ENCODE measurements around the gene FBLN1. TPM values are rescaled to one million over a fixed set of nuclear protein-coding genes. Genes with fewer than 3 reads are reported as not detected.
"Not testable (repeated sequence)": the region's sequence is repeated elsewhere in the genome, so short reads cannot be mapped to it uniquely, and the experiment has no call there.

Gene FBLN1
- total and polyA plus RNA-seq, 9 of the 15 experiments (the other 6 are each of a cell fraction or from before 2014, with no cell fraction given) = 0.66 TPM; not detected in 8

GRCh38 chr22:45603619-45604018 lies 100.9 kb downstream of the FBLN1 start:
- Histone ChIP-seq H3K79me2 (ENCODE audit: control insufficient read depth, insufficient read depth, low read length) (no peaks in the 10 kb centered on the region), H3K27ac (ENCODE audit: extremely low read depth, low read depth, low read length) (no peak overlapping the region), H3K9ac (ENCODE audit: insufficient read depth in 1 of 2, low read depth in 2 of 2, low read length in 2 of 2) (no peak overlapping the region), H2AFZ (ENCODE audit: low read depth, low read length) (0 out of 2 replicates have a peak overlapping the region, but pooled peaks have one; percentile 75), H4K20me1 (replicated peaks; ENCODE audit: control insufficient read depth, insufficient read depth, low read length) (no peaks in the 10 kb centered on the region), H3K4me3 (no peak overlapping the region), H3K9me1 (ENCODE audit: control insufficient read depth, insufficient read depth, low read length) (no peaks in the 10 kb centered on the region), H3K9me3 (replicated peaks; ENCODE audit: control insufficient read depth, insufficient read depth, low read depth, low read length) (no peaks in the 10 kb centered on the region), H3K27me3 (ENCODE audit: control insufficient read depth in 2 of 2, insufficient read depth in 2 of 2, low read length in 2 of 2) (peaks cover 1 to 4% of the 10 kb centered on the region in 2 experiments; a peak in 1 of 5 replicates), H3K36me3 (ENCODE audit: control insufficient read depth, insufficient read depth, low read length) (no peaks in the 10 kb centered on the region), H3K4me1 (replicated peaks in 1 of 2; ENCODE audit: control insufficient read depth in 2 of 2, insufficient read depth in 2 of 2, low read length in 2 of 2) (peaks cover 4 to 5% of the 10 kb centered on the region in 2 experiments; a peak in 2 of 5 replicates), H3K4me2 (ENCODE audit: insufficient read depth, low read length) (no peak overlapping the region)
- in situ Hi-C loops (cut with MboI) = no loop called here
- intact Hi-C loops (cut with micrococcal nuclease) = no loop called here
- 4% methylated on average over 3 of the region's 3 CpGs for WGBS (ENCODE audit: insufficient coverage, low coverage, missing lambda C conversion rate)
- no TSS peak for BruUV-seq (replicated peaks)
- CTCF ChIA-PET (ENCODE audit: low intra/inter-chr PET ratio) = no interaction called here
- TF ChIP-seq TAL1 (IDR thresholded peaks at IDR 0.05) = no peak
- no peak for TF ChIP-seq SNAPC5 (CRISPR knock-in tag; IDR thresholded peaks at IDR 0.05)
- no peak for ATAC-seq
- no peak for DNase-seq (ENCODE audit: extremely low read depth in 1 of 4, low spot score in 3 of 4)
- no peak for FAIRE-seq
- POLR2A ChIA-PET = interaction anchor here (0.5 kb wide), 1 partner anchor 32 kb away, joined by 3 read pairs; no protein-coding TSS in a partner anchor

DNA sequence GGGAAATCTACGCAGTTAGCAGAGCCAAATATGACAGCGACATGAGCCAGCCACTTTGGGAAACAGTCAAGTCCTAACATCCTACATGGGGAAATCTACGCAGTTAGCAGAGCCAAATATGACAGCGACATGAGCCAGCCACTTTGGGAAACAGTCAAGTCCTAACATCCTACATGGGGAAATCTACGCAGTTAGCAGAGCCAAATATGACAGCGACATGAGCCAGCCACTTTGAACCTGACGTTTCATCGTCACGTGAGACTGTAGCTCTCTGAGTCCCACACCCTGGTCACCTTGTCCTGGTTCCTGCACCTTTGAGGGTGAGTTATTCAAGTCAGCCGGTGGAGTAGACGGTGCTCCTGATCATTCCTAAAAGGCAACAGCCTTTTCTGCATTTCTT lies 105.4 kb downstream of the FBLN1 start:
- H3K9me1 ChIP-seq (ENCODE audit: control insufficient read depth, insufficient read depth, low read length); H2AFZ ChIP-seq (ENCODE audit: low read depth, low read length); H4K20me1 ChIP-seq (replicated peaks; ENCODE audit: control insufficient read depth, insufficient read depth, low read length); H3K4me3 ChIP-seq; H3K9ac ChIP-seq (ENCODE audit: insufficient read depth in 1 of 2, low read depth in 2 of 2, low read length in 2 of 2); H3K4me2 ChIP-seq (ENCODE audit: insufficient read depth, low read length); DNase-seq (ENCODE audit: extremely low read depth in 1 of 4, low spot score in 3 of 4); intact Hi-C loops (cut with micrococcal nuclease); FAIRE-seq; H3K27ac ChIP-seq (ENCODE audit: extremely low read depth, low read depth, low read length); POLR2A ChIA-PET; H3K36me3 ChIP-seq (ENCODE audit: control insufficient read depth, insufficient read depth, low read length); ATAC-seq; in situ Hi-C loops (cut with MboI); H3K4me1 ChIP-seq (replicated peaks in 1 of 2; ENCODE audit: control insufficient read depth in 2 of 2, insufficient read depth in 2 of 2, low read length in 2 of 2); CTCF ChIA-PET (ENCODE audit: low intra/inter-chr PET ratio); H3K9me3 ChIP-seq (replicated peaks; ENCODE audit: control insufficient read depth, insufficient read depth, low read depth, low read length); BruUV-seq (replicated peaks); H3K79me2 ChIP-seq (ENCODE audit: control insufficient read depth, insufficient read depth, low read length): not testable (repeated sequence)
- 10% methylated on average over 8 of the region's 11 CpGs for WGBS (ENCODE audit: insufficient coverage, low coverage, missing lambda C conversion rate)
- peaks cover 5 to 16% of the 10 kb centered on the region in 2 experiments; a peak in 3 of 5 replicates for H3K27me3 ChIP-seq (ENCODE audit: control insufficient read depth in 2 of 2, insufficient read depth in 2 of 2, low read length in 2 of 2)

All from K562 (cell line).